Fibroblast of lung (primary cell): Measurements from ENCODE around the gene PCMT1.

ENCODE experiments used
- EZH2 ChIP-seq: IDR thresholded peaks from 2 replicates; pipeline ENCODE4 v1.5.1; 2012; ENCODE audit warnings: low read length, control low read depth, mild to moderate bottlenecking; ENCODE audit errors: missing control alignments
- TF ChIP-seq, protein P1 (sequence below), 2 donors: IDR thresholded peaks in 1 of 2; conservative IDR thresholded peaks in 1 of 2; 1 replicate in 1 of 2; 2 replicates in 1 of 2; pipeline ENCODE4 v1.5.1; 2011 to 2012; ENCODE audit warnings: low read length in 2 of 2, control low read depth in 1 of 2, inconsistent platforms in 1 of 2, low read depth in 1 of 2, mild to moderate bottlenecking in 1 of 2

- TF ChIP-seq, protein P1, sequence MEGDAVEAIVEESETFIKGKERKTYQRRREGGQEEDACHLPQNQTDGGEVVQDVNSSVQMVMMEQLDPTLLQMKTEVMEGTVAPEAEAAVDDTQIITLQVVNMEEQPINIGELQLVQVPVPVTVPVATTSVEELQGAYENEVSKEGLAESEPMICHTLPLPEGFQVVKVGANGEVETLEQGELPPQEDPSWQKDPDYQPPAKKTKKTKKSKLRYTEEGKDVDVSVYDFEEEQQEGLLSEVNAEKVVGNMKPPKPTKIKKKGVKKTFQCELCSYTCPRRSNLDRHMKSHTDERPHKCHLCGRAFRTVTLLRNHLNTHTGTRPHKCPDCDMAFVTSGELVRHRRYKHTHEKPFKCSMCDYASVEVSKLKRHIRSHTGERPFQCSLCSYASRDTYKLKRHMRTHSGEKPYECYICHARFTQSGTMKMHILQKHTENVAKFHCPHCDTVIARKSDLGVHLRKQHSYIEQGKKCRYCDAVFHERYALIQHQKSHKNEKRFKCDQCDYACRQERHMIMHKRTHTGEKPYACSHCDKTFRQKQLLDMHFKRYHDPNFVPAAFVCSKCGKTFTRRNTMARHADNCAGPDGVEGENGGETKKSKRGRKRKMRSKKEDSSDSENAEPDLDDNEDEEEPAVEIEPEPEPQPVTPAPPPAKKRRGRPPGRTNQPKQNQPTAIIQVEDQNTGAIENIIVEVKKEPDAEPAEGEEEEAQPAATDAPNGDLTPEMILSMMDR (conservative IDR thresholded peaks at IDR 0.05 in 1 of 2, IDR thresholded peaks at IDR 0.05 in 1 of 2; ENCODE audit: low read depth in 1 of 2, low read length in 2 of 2) = no peak
- TF ChIP-seq EZH2 = no peak
Measured at GRCh38 chr6:149777624-149778023, 28.1 kb downstream of the PCMT1 start.
